Measurements from ENCODE around the gene POMGNT1.
"Not testable (repeated sequence)": the region's sequence is repeated elsewhere in the genome, so short reads cannot be mapped to it uniquely, and the experiment has no call there.

DNA sequence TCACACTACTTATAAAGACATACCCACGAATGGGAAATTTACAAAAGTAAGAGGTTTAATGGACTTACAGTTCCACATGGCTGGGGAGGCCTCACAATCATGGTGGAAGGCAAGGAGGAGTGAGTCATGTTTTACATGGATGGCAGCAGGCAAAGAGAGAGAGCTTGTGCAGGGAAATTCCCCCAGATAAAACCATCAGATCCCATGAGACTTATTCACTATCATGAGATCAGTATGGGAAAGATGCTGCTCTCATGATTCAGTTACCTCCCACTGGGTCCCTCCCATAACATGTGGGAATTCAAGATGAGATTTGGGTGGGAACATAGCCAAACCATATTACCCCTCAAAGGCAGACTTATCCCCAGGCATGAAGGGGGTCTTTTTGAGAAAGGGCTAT, 40.6 kb upstream of the POMGNT1 start:
- TF ChIP-seq, protein P1, sequence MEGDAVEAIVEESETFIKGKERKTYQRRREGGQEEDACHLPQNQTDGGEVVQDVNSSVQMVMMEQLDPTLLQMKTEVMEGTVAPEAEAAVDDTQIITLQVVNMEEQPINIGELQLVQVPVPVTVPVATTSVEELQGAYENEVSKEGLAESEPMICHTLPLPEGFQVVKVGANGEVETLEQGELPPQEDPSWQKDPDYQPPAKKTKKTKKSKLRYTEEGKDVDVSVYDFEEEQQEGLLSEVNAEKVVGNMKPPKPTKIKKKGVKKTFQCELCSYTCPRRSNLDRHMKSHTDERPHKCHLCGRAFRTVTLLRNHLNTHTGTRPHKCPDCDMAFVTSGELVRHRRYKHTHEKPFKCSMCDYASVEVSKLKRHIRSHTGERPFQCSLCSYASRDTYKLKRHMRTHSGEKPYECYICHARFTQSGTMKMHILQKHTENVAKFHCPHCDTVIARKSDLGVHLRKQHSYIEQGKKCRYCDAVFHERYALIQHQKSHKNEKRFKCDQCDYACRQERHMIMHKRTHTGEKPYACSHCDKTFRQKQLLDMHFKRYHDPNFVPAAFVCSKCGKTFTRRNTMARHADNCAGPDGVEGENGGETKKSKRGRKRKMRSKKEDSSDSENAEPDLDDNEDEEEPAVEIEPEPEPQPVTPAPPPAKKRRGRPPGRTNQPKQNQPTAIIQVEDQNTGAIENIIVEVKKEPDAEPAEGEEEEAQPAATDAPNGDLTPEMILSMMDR (IDR thresholded peaks at IDR 0.05; ENCODE audit: control extremely low read depth in 1 of 3, insufficient read depth in 1 of 3, low read depth in 1 of 3, low read length in 3 of 3): not testable (repeated sequence)
- not testable (repeated sequence) for TF ChIP-seq TEAD4 (IDR thresholded peaks at IDR 0.05; ENCODE audit: low read depth, low read length); SP2 (IDR thresholded peaks at IDR 0.05; ENCODE audit: low read length); POLR2AphosphoS5 (IDR thresholded peaks at IDR 0.05; ENCODE audit: low read depth, low read length); GTF2F1 (IDR thresholded peaks at IDR 0.05; ENCODE audit: borderline replicate concordance, low read depth, low read length); KDM5A (IDR thresholded peaks at IDR 0.05; ENCODE audit: low read length); TBP (IDR thresholded peaks at IDR 0.05; ENCODE audit: low read depth, low read length); POLR2A (IDR thresholded peaks at IDR 0.05; ENCODE audit: control extremely low read depth in 1 of 2, low read depth in 2 of 2, low read length in 2 of 2); CREB1 (IDR thresholded peaks at IDR 0.05)
